K562 (cell line): ENCODE measurements around the gene GRIPAP1. TPM values are rescaled to one million over a fixed set of nuclear protein-coding genes. Genes with fewer than 3 reads are reported as not detected.

Experiments used
- BDP1 ChIP-seq: IDR thresholded peaks from 3 replicates; pipeline ENCODE4 v1.6.1; 2011; ENCODE audit not compliant: insufficient read length, insufficient read depth
- BMI1 ChIP-seq: fragments of 150-350 bp; IDR thresholded peaks from 2 replicates; pipeline ENCODE4 v1.6.1; 2014; ENCODE audit warnings: low read length
- BRD9 ChIP-seq: fragments of 450-650 bp; IDR thresholded peaks from 2 replicates; pipeline ENCODE4 v1.6.1; 2018; ENCODE audit warnings: low read depth; ENCODE audit not compliant: partially characterized antibody
- GATAD2A ChIP-seq: fragments of 450-650 bp; IDR thresholded peaks from 2 replicates; pipeline ENCODE4 v1.6.1; 2017
- HMGN3 ChIP-seq: IDR thresholded peaks from 2 replicates; pipeline ENCODE4 v1.6.1; 2011; ENCODE audit warnings: borderline replicate concordance, low read depth, mild to moderate bottlenecking, mixed read lengths, low read length; ENCODE audit not compliant: insufficient read length; ENCODE audit errors: extremely low read depth
- KDM5B ChIP-seq: fragments of 200-600 bp; sonication (generic); IDR thresholded peaks from 2 replicates; pipeline ENCODE4 v1.6.1; 2012; ENCODE audit warnings: low read depth, mild to moderate bottlenecking, moderate library complexity, low read length, control low read depth, inconsistent platforms; ENCODE audit not compliant: insufficient replicate concordance
- KLF13 ChIP-seq: fragments of 450-650 bp; IDR thresholded peaks from 2 replicates; pipeline ENCODE4 v1.6.1; 2016; ENCODE audit warnings: missing genetic modification characterization, low read depth, mild to moderate bottlenecking, missing compliant biosample characterization, moderate library complexity, borderline replicate concordance
- MAZ ChIP-seq, 2 experiments: fragments of 450-650 bp in 1 of 2; sonication (generic) in 1 of 2; formaldehyde crosslinking; IDR thresholded peaks in 1 of 2; conservative IDR thresholded peaks in 1 of 2; 2 replicates each; pipeline versions ENCODE4 v1.4.0 to v1.5.0; 2020; ENCODE audit warnings: mild to moderate bottlenecking in 1 of 2, missing genetic modification reagents in 1 of 2
- MBD2 ChIP-seq: sonication (generic); IDR thresholded peaks from 2 replicates; pipeline ENCODE4 v1.6.1; 2016; ENCODE audit warnings: low read depth, borderline replicate concordance
- NFXL1 ChIP-seq: fragments of 450-650 bp; formaldehyde crosslinking; IDR thresholded peaks from 2 replicates; pipeline ENCODE4 v1.4.0; 2021; ENCODE audit warnings: mild to moderate bottlenecking
- PHB ChIP-seq: fragments of 250-450 bp; sonication (Bioruptor Pico); IDR thresholded peaks from 2 replicates; pipeline ENCODE4 v1.5.0; 2021
- PPARD ChIP-seq: fragments of 250-450 bp; sonication (Bioruptor Pico); IDR thresholded peaks from 2 replicates; pipeline ENCODE4 v1.8.0; 2022; ENCODE audit warnings: inconsistent platforms, mild to moderate bottlenecking, moderate library complexity
- RNF2 ChIP-seq: sonication (generic); IDR thresholded peaks from 2 replicates; pipeline ENCODE4 v1.6.1; 2016
- SMARCA4 ChIP-seq: fragments of 450-650 bp; IDR thresholded peaks from 2 replicates; pipeline ENCODE4 v1.6.1; 2016
- STAG1 ChIP-seq: sonication (generic); formaldehyde crosslinking; IDR thresholded peaks from 2 replicates; pipeline ENCODE4 v1.5.0; 2020; ENCODE audit warnings: missing genetic modification reagents, borderline replicate concordance
- SUPT5H ChIP-seq: fragments of 450-650 bp; IDR thresholded peaks from 2 replicates; pipeline ENCODE4 v1.6.1; 2016
- TAF9B ChIP-seq: fragments of 450-650 bp; IDR thresholded peaks from 2 replicates; pipeline ENCODE4 v1.6.1; 2018; ENCODE audit warnings: mild to moderate bottlenecking; ENCODE audit not compliant: partially characterized antibody
- XRCC5 ChIP-seq: fragments of 200-400 bp; formaldehyde crosslinking; IDR thresholded peaks from 2 replicates; pipeline ENCODE4 v1.6.1; 2017; ENCODE audit warnings: low read depth, mild to moderate bottlenecking, low read length
- ZKSCAN1 ChIP-seq: fragments of 150-350 bp; IDR thresholded peaks from 2 replicates; pipeline ENCODE4 v1.6.1; 2016; ENCODE audit warnings: low read depth, low read length
- ZNF12 ChIP-seq: sonication (generic); formaldehyde crosslinking; IDR thresholded peaks from 2 replicates; pipeline ENCODE4 v1.4.0; 2020; ENCODE audit warnings: mild to moderate bottlenecking, missing genetic modification reagents
- polyA plus RNA-seq, 8 experiments: library from polyadenylated mRNA; depleted of rRNA in 4 of 8; stranded (reverse) in 5 of 8; unstranded in 3 of 8; fragments of >200 nt; fragmentation: Nextera tagmentation in 2 of 8; fragmentation: Illumina TruSeq in 1 of 8; extraction: Ambion mirVana in 2 of 8; extraction: Trizol in 1 of 8; gene quantifications; 2 replicates each; pipeline versions ENCODE4 v1.2.1 to v1.2.3, GENCODE V29; 2011 to 2014; ENCODE audit warnings: inconsistent platforms in 1 of 8, missing spikeins in 1 of 8
- total RNA-seq, 7 experiments: library from RNA; depleted of rRNA in 6 of 7; stranded (reverse); fragments of >200 nt in 6 of 7; fragmentation: Illumina TruSeq in 2 of 7; extraction: Trizol in 2 of 7; gene quantifications; 2 replicates each; pipeline versions ENCODE4 v1.2.1 to v1.2.3, GENCODE V29; 2011 to 2021; ENCODE audit warnings: low replicate concordance in 1 of 7
- TF ChIP-seq, protein P1 (sequence below), 2 experiments: fragments of 200-800 bp in 1 of 2; sonication (Bioruptor generic) in 1 of 2; sonication (generic) in 1 of 2; formaldehyde crosslinking in 1 of 2; IDR thresholded peaks in 1 of 2; conservative IDR thresholded peaks in 1 of 2; 2 replicates each; pipeline versions ENCODE4 v1.5.0 to v1.6.1; 2016 to 2020; ENCODE audit warnings: missing compliant biosample characterization in 1 of 2, missing genetic modification characterization in 1 of 2, missing genetic modification reagents in 1 of 2
- TF ChIP-seq, protein P2 (sequence below): fragments of 250-450 bp; sonication (Bioruptor Pico); IDR thresholded peaks from 2 replicates; pipeline ENCODE4 v1.6.1; 2021; ENCODE audit warnings: mild to moderate bottlenecking
- TF ChIP-seq, protein P3 (sequence below), 2 experiments: IDR thresholded peaks in 1 of 2; conservative IDR thresholded peaks in 1 of 2; 2 replicates each; pipeline ENCODE4 v1.6.1; 2016; ENCODE audit warnings: low read depth in 2 of 2, mild to moderate bottlenecking in 1 of 2, missing compliant biosample characterization in 1 of 2, missing genetic modification characterization in 1 of 2, moderate library complexity in 1 of 2

The GRIPAP1 gene
- total and polyA plus RNA-seq, 9 of the 15 experiments (the other 6 are each of a cell fraction or from before 2014, with no cell fraction given), result 4.1 to 41.6 (median 24.0) TPM

DNA sequence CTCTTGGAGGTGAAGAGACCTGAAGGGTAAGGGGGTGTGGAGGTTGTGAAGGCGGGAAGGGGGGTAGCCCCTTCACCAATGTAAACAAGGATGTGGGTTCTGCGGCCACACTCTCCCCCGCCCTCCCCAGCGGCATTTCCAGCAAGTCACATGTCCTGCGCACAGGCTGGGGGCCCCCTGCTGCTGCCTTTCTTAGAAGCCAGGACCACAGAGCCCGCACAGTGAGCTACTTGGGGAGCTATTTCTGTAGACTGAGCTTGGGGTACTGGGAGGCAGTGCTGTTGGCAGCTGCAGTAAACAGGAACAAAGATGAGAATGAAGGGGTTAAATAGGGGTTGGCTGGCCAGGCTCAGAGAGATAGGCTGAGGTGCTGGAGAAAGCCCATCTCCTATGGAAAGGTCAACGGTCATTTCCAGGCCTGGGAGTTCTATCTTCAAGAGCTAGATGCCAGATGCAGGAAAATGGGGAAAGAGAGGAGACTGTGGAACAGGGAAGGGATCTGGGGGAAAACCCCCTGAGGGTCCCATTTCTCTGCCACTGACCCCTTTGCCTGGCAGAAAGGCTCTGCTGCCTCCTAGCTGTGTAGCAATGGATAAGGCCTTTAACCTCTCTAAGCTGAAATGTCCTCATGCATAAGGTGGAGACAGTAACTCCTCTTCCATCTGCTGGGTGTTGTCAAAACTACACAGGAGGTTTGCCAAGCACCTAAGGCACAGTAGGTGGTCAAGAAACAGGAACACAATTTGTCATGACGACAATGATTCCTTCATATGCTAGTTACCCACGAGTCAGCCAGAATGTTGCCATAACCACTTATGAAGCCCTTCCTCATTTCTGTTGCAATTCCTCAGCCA is 64.8 kb downstream of the GRIPAP1 start (continued):
- TF ChIP-seq, protein P1, sequence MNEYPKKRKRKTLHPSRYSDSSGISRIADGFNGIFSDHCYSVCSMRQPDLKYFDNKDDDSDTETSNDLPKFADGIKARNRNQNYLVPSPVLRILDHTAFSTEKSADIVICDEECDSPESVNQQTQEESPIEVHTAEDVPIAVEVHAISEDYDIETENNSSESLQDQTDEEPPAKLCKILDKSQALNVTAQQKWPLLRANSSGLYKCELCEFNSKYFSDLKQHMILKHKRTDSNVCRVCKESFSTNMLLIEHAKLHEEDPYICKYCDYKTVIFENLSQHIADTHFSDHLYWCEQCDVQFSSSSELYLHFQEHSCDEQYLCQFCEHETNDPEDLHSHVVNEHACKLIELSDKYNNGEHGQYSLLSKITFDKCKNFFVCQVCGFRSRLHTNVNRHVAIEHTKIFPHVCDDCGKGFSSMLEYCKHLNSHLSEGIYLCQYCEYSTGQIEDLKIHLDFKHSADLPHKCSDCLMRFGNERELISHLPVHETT (CRISPR knock-in tag; conservative IDR thresholded peaks at IDR 0.05 in 1 of 2, IDR thresholded peaks at IDR 0.05 in 1 of 2), result 0 out of 4 replicates have a peak, but pooled peaks of 1 of the 2 experiments have one; percentile 28
- TF ChIP-seq PPARD (CRISPR knock-in tag) (no peak), PHB (CRISPR knock-in tag) (no peak), SMARCA4 (peak; percentile 52), TAF9B (no peak), BMI1 (no peak), HMGN3 (peak; percentile 76), MBD2 (peak; percentile 55; the same call in 1 of the 2 replicates), BRD9 (peak; percentile 73), NFXL1 (CRISPR knock-in tag) (no peak), STAG1 (CRISPR knock-in tag) (no peak), KDM5B (no peak), BDP1 (no peak), SUPT5H (no peak), KLF13 (peak; percentile 52; the same call in 1 of the 2 replicates), ZKSCAN1 (peak; percentile 80; the same call in 1 of the 2 replicates), ZNF12 (CRISPR knock-in tag) (no peak), MAZ (CRISPR knock-in tag; conservative IDR thresholded peaks at IDR 0.05 in 1 of 2, IDR thresholded peaks at IDR 0.05 in 1 of 2) (peak; percentile 75 to 86; a peak in 3 of 4 replicates), XRCC5 (no peak), GATAD2A (no peak), RNF2 (peak; percentile 95; the same call in 1 of the 2 replicates)
- TF ChIP-seq, protein P2, sequence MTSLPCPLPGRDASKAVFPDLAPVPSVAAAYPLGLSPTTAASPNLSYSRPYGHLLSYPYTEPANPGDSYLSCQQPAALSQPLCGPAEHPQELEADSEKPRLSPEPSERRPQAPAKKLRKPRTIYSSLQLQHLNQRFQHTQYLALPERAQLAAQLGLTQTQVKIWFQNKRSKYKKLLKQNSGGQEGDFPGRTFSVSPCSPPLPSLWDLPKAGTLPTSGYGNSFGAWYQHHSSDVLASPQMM (CRISPR knock-in tag), result no peak
- TF ChIP-seq, protein P3, sequence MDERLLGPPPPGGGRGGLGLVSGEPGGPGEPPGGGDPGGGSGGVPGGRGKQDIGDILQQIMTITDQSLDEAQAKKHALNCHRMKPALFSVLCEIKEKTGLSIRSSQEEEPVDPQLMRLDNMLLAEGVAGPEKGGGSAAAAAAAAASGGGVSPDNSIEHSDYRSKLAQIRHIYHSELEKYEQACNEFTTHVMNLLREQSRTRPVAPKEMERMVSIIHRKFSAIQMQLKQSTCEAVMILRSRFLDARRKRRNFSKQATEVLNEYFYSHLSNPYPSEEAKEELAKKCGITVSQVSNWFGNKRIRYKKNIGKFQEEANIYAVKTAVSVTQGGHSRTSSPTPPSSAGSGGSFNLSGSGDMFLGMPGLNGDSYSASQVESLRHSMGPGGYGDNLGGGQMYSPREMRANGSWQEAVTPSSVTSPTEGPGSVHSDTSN (CRISPR knock-in tag; IDR thresholded peaks at IDR 0.05; ENCODE audit: low read depth), result no peak
- TF ChIP-seq, protein P3 (tag; conservative IDR thresholded peaks at IDR 0.05; ENCODE audit: low read depth), result no peak
